C4-2B (cell line): ENCODE measurements around the gene ESRRA.

Experiments used
- H3K27ac ChIP-seq: fragments of 450-650 bp; 2 replicates; pipeline ENCODE4 v1.5.1; 2017
- CTCF ChIP-seq: fragments of 450-650 bp; conservative IDR thresholded peaks from 2 replicates; pipeline ENCODE4 v1.5.1; 2017; ENCODE audit warnings: mild to moderate bottlenecking
- ZFX ChIP-seq: fragments of 450-650 bp; IDR thresholded peaks from 2 replicates; pipeline ENCODE4 v1.6.1; 2017

Gene ESRRA

GRCh38 chr11:64305075-64305690 is at the start of gene ESRRA:
TSS of gene ESRRA (plus strand) at chr11:64305524. CDS start at chr11:64307180, 1,656 bp downstream.
- TF ChIP-seq CTCF, result no peak
- TF ChIP-seq ZFX, result 0 out of 2 replicates have a peak, but pooled peaks have one; percentile 21

GRCh38 chr11:64256300-64256699 is 49.0 kb upstream of the ESRRA start:
- no peak overlapping the region for H3K27ac ChIP-seq
- TF ChIP-seq CTCF (no peak), ZFX (no peak)

More at GRCh38 chr11:64305075-64305690, at the start of gene ESRRA:
- H3K27ac ChIP-seq, result peak within 1 kb of the TSS; percentile 89

- no peak for TF ChIP-seq CTCF
- no peak for TF ChIP-seq ZFX
- H3K27ac ChIP-seq, result no peak overlapping the region
Observed at GRCh38 chr11:64258356-64258755, 47.0 kb upstream of the ESRRA start.

GRCh38 chr11:64258946-64259532 is 46.3 kb upstream of the ESRRA start:
- no peak overlapping the region for H3K27ac ChIP-seq
- TF ChIP-seq CTCF (no peak), ZFX (no peak)

- no peak overlapping the region for H3K27ac ChIP-seq
- TF ChIP-seq ZFX (no peak), CTCF (no peak)
Observed at GRCh38 chr11:64259533-64260067, 45.7 kb upstream of the ESRRA start.

- TF ChIP-seq CTCF (no peak), ZFX (no peak)
- H3K27ac ChIP-seq, result no peak overlapping the region
Observed at GRCh38 chr11:64260147-64260708, 45.1 kb upstream of the ESRRA start.

- no peak for TF ChIP-seq CTCF
- no peak for TF ChIP-seq ZFX
- H3K27ac ChIP-seq, result no peak overlapping the region
Observed at GRCh38 chr11:64261556-64262080, 43.7 kb upstream of the ESRRA start.
